NCI-H1105 treated with DMSO at 0.1 percent for 48 hours (cell line): ENCODE data around the gene CXCR3.
"Not testable (repeated sequence)": the region's sequence is repeated elsewhere in the genome, so short reads cannot be mapped to it uniquely, and the experiment has no call there.

ENCODE experiments used
- DNase-seq: peaks from one replicate; lab custom pipeline; 2025; lab: John Stamatoyannopoulos, UW

CXCR3 gene

GRCh38 chrX:71636438-71637252 lies 18.3 kb upstream of the CXCR3 start:
- DNase-seq = peak; percentile 24

DNA sequence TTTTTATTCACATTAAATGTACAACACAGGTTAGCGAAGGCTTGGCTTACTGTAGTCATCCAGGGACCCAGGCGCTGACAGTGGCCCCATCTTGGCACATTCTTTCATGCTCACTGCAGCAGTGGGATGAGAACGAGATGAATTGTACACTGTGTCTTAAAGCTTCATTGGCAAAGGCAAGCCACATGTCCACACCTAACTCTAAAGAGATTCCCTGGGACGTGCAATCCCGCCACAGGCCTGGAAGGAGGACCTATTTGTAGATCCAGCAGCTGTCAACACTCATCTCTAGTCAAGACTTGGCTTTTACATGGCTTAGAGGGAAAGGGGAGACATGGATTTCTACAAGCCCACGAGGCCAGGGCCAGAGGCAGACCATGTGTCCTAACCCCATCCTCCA lies 16.1 kb upstream of the CXCR3 start:
- DNase-seq = no peak

DNA sequence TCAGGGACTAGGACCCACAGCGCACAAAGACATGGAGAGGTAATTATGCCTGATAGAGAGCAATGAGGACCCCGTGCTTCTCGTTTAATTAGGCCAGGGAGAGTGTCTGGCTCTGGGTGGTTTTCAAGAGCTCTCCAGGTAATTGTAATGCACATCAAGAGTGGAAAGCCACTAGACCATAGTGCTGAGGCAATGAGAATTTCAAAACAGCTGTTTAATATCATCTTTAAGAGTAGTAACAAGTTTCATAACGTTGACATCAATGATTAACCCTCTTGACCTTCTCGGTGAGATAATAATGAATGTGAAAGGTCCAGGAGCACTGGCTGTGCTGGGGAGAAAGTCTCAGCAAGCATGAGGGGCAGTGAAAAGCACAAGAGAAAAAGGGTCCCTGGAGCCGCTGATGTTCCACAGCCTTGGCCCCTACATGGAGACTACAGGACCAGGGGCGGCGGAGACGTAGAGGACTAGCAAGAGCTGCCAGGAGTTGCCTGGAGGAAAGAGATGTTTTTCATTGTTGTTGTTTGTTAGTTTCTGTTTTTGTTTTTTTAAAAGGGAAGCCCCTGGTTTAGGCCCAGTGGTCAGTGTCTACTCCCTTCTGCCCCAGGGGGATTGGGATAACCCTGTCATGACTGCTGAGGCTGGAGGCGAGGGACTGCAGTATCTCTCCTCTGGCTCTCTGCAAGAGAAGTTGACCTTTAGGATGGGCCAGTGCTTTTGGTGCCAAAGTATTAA lies 14.8 kb upstream of the CXCR3 start:
- DNase-seq = peak; percentile 85

DNA sequence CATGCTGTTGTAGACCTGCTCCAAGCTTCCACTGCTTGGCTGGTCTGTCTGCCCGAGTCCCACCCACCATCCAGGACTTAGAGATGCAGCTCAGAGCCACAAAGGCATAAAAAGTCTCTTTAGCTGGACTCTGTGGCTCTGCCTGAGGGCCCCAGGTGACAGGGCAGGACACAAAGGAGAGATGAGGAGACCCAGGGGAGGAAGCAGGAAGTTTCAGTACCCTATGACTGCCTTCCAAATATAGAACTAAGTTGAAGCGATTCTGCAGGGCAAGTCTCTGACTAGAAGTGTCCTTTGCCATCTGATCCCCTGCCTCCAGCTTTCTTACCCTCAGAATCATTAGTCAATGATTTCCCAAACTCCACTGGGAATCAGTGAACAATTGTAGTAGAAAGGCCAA lies 11.2 kb upstream of the CXCR3 start:
- no peak for DNase-seq

DNA sequence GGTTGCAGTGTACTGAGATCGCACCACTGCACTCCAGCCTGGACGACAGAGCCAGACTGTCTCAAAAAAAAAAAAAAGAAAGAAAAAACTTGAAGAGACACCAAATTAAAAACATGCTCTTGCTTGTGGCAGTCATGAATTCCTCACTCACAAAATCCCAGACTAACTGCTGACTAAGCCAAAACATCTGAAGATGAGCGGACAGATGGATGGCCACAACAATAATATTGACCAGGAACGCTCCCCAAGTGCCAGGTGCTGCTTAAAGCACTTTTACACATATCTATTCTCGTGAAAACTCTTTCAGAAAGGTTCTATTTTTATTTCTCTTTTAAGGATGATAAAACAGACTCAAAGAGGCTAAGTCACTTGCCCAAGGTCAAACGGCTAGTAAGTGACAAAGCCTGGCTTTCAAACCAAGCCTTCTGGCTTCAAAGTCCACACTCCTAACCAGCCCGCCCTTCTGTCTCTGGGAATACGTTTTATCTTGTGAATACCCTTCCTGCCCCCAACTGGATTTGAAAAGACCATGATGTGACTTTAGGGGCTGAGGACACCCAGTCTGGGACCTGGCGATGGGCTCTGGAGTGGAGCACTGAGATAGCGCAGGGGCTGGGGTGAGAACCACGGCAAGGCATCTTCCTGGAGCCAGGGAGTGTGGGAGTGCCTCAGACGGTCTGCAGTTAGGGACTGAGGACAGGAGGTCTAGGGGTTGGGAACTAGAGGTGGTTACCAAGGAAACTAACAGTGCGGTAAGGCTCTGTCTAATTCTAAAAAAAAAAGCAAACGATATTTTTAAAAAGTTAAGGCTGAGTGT lies 9.5 kb upstream of the CXCR3 start:
- no peak for DNase-seq

DNA sequence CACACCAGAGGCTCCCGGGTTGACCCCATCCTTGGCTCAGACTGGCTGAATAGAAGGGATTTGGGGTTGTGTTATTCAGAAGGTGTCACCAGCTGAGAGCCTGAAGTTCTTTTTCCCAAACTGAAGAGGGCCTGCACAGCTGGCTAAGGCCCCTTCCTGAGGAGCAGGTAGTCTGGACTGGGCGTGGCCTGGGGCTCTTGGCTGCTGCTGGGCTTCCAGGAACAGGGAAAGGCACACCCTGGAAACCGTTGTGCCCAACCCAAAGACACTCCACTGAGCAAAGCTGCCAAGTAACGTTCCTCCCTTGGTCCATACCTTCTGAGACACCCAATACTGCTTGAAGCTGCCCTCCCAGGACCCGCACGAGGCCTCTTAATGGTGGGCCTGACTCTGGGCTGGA lies 8.3 kb upstream of the CXCR3 start:
- DNase-seq = no peak

GRCh38 chrX:71625471-71625870 lies 7.2 kb upstream of the CXCR3 start:
- DNase-seq = no peak

- DNase-seq = no peak
These were observed 5.4 kb upstream of the CXCR3 start for GRCh38 chrX:71623714-71624113.

DNA sequence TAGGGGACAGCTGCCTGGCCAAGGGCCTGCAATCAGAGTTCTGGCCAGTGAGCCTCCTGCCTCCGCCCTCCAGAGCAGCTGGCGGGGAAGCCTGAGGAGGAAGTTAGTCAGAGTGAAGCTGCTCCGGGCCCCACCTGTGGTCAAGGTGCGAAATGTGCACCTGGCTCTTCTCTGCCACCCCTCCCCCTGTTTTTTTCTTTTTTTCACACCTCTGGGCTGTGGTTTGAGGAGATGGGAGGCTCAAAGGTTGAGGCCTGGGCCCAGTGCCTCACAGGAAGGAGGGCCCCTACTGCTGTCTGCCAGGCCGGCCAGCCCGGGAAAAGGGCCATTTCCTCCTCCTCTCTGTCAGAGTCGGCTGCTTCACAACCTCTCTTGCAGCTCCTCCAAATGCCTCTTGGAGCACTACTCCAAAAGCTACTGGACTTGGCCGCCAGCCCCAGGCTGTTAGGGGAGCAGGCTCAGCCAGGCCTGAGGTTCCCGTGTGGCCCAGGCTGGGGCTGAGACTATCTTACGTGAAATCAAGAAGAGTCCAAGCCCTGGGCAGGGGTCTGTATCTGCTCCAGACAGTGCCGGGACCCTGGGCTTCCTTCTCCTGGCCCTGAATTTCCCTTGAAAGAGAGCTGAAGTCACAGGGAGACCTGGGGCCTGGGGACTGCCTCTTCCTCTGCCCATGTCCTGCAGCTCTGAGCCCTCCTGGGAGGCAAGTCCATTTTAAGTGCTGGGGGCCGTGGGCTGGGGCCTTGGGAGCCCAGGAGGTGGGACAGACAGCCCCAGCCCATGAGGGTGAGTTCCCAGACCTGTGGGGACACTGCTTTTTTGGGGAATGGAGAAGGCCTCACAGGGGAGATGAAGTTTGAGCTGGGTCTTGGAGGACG lies 4.5 kb upstream of the CXCR3 start:
- DNase-seq = no peak

DNA sequence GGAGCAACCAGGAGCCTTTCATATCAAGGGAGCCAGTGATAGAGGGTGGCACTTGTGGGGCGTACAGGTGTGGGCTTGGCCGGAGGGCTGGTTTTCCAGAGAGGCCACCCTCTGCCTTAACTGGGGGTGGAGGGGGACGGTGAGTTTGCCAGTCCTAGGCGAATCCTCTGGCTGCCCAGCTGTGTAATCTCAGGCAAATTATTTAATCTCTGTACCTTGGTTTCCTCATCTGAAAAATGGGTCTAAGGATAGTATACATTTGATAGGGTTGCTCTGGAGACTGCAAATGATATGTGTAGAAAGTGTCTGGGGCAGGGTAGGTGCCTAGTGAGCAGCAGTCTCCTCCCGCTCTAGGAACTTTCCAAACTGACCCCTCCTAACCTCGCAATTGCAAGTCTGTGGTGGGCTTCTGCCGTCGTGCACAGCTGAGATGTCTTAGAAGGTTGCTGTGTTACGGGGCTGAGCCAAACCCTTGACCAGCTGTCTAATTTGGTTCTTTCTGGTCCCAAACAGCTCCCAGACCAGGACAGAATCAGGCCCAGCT lies 3.8 kb upstream of the CXCR3 start:
- DNase-seq = no peak

- DNase-seq = no peak
These were observed 3.3 kb upstream of the CXCR3 start for GRCh38 chrX:71621603-71622002.

- DNase-seq = no peak
These were observed 1.7 kb upstream of the CXCR3 start for GRCh38 chrX:71619986-71620385.

GRCh38 chrX:71619193-71619592 lies 882 bp upstream of the CXCR3 start:
- no peak for DNase-seq

- no peak for DNase-seq
These were observed 476 bp upstream of the CXCR3 start for GRCh38 chrX:71618787-71619186.

DNA sequence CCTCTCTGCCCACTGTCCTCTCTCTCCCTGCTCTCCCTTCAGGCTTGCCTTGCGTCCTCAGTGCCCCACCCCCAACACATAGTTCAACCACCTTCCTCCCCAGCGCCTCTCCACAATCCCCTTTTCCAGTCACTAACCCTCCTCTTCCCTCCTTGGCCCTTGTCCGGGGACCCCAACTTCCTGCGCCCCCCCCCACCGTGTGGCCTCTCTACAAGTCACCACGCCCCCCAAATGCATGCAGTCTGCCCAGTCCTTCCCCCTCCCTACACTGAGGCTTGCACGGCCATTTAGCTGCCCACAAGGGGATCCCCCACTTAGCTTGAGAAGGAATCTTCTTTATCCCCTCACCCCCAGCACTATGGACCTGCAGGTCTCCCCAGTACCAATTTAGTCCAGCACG lies 569 bp downstream of the CXCR3 start:
- no peak for DNase-seq

- no peak for DNase-seq
These were observed 1.4 kb downstream of the CXCR3 start for GRCh38 chrX:71616672-71617529.

- DNase-seq = no peak
These were observed 2.4 kb downstream of the CXCR3 start for GRCh38 chrX:71615954-71616353.

- DNase-seq = no peak
These were observed 3.3 kb downstream of the CXCR3 start for GRCh38 chrX:71615056-71615455.

DNA sequence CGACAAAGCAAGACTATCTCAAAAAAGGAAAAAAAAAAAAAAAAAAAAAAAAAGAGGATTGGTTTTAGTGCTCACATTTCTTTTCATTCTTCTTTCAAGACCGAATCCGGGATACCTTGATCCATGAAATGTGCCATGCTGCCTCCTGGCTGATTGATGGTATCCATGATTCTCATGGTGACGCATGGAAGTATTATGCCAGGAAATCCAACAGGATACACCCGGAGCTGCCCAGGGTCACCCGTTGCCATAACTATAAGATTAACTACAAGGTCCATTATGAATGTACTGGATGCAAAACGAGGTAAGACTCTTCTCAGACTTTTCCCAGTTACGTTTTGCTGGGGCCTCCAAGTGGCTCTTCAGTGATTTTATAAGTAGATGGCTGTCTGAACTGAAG lies 6.1 kb downstream of the CXCR3 start:
- no peak for DNase-seq

DNA sequence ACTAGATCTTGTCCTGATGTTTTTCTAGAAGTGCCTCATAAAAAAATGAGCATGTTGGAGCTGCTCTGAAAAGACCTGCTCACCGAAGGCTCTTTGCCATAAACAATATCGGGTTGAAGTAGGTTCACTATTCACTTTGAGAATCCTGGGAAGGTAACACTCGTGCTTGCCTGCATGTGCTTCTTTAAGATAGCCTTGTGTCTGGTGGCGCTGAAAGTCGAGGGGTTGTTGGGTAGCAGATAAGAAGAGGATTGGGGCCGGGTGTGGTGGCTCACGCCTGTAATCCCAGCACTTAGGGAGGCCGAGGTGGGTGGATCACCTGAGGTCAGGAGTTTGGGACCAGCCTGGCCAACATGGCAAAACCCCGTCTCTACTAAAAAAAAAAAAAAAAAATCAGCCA lies 6.6 kb downstream of the CXCR3 start:
- DNase-seq = not testable (repeated sequence)
